GM21576 (cell line): Measurements from ENCODE around the gene CCHCR1.

Experiments
- ATAC-seq: cut with Tn5 transposase; IDR thresholded peaks from one replicate; pipeline ENCODE4 v1.9.1; 2021; ENCODE audit warnings: mild to moderate bottlenecking, moderate library complexity; ENCODE audit not compliant: unreplicated experiment

The CCHCR1 gene

DNA sequence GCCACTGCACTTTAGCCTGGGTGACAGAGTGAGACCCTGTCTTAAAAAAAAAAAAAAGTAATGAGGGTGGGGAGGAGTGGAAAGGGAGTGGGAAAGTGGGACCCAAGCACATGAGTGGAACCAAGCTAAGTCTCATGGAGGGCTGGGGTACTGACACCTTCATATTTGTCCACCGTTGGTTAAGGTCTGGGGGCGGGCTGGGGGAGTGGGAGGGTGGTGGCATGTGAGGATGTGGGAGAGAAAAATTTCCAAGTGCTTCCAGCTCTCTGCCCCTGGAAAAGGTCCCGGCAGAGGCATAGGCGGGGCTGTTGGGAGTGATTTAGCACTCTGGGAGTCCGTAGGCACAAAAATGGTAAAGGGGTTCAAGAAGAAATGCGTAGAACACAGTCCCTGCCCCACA lies 24.8 kb downstream of the CCHCR1 start:
- ATAC-seq, result no peak

- no peak for ATAC-seq
Observed at GRCh38 chr6:31131595-31131994, 26.0 kb downstream of the CCHCR1 start.

DNA sequence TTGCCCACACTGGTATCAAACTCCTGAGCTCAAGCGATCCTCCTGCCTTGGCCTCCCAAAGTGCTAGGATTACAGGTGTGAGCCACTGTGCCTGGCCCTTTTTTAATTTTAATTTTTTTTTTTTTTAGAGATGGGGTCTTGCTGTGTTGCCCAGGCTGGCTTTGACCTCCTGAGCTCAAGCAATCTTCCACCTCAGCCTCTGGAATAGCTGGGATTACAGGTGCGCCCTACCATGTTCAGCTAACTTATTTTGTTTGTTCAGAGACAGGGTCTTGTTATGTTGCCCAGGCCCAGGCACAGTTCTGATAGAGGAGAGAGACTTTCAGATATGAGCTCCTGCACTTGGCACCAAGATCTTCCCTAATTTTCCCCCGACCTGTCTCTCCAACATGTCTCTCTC lies 26.9 kb downstream of the CCHCR1 start:
- no peak for ATAC-seq

- ATAC-seq, result no peak
Observed at GRCh38 chr6:31129130-31129529, 28.5 kb downstream of the CCHCR1 start.

GRCh38 chr6:31128093-31128676 lies 29.4 kb downstream of the CCHCR1 start:
- no peak for ATAC-seq

DNA sequence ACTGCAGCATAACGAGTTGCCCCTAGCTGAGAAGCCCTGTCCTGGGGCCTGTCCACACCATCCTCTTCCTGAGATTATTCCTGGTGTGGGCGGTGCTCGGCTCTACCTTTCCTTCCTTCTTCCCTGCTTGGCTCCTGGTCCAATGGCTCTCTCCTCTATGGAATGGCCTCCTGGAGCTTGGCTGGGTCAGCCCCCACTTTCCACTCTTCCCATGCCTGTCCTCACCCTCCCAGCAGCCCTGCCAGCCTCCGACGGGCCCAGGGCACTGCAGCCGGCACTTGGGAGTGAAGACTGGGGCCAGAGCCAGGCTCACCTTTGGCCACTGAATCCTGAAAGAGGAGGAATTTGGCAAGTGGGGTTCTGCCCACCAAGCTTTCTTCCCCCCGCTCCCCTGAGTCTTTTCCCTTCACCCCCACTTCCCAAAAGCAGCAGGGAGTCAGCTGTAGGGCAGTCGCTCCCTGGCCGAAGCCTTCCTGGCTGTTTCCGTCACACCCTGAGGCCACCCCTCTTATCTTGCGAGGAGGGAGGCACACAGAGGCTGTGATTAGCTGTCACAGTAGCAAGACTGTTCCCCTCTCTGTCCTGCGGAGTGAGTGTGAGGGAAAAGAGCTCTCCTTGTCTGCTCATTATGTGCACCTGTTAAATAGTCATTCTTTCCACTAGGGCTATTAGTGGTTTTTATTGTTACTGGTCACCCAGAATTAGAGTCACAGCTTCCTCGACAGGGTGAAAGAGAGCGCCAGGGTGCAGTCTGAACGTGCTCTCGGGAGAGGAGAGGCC lies 31.0 kb downstream of the CCHCR1 start:
- ATAC-seq, result no peak

- no peak for ATAC-seq
Observed at GRCh38 chr6:31125586-31126363, 31.8 kb downstream of the CCHCR1 start.

DNA sequence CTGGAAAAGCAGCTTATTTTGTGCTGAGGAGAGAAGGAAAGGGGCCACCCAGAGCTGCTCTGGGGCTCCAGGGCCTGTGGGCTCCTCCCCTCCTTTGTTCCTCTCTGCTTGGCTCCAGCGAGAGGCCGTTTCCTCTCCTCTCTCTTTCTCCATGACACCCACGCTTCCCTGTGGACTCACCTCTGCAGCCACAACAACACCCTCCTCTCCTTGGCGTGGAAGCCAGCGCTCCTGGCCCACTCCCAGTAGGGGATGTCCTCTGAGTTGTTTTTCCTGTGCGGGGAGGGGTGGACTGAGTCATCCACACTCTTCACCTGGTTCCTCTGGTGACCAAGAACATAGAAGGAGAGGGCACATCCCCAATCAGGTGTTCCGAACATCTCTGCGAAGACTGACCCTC lies 32.4 kb downstream of the CCHCR1 start:
- no peak for ATAC-seq

GRCh38 chr6:31122791-31123706 lies 34.6 kb downstream of the CCHCR1 start:
- ATAC-seq, result no peak

GRCh38 chr6:31121131-31121790 lies 36.3 kb downstream of the CCHCR1 start:
- ATAC-seq, result no peak

DNA sequence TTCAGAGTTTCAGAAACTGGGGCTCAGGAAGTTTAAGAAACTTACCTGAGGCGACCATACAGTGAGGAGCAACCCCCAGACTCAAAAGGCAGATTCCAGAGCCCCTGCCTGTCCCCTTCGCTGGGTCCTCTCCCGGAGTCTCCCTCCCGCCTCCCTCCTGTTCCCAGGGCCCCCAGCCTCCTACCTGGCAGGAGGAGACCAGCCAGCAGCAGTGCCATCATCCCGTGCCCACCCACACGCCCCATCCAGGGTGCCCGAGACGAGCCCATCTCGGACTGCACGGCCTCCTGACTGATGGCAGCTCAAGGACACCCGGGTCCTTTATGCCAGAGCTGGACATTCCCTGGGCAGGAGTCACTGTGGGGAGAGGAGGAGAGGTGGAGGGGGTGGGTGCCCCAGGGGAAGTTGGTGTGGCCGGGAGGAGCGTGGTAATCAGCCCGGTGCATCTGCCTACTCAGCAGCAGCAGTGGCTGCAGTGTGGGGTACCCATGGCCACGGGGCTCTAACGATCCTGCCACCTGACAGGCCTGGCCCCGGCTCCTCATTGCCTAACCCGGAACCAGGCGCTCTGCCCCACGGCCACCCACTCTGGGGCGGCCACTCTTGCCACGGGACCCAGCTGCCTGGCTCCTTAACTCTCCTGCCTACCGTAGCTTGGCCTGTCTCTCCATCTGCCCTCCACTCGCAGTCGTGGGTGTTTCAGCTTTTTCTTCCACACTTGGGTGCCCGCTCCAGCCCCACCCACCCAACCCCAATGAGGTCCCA lies 37.3 kb downstream of the CCHCR1 start, which contains the start of gene CDSN:
Gene CDSN, minus strand, starts transcription at position 296 of the 765 bp plus-strand sequence. Its CDS starts 27 bp downstream, at position 269.
- no peak for ATAC-seq

- ATAC-seq, result no peak
Observed at GRCh38 chr6:31118178-31118577, 39.4 kb downstream of the CCHCR1 start.

GRCh38 chr6:31116661-31117385 lies 40.8 kb downstream of the CCHCR1 start:
- no peak for ATAC-seq

DNA sequence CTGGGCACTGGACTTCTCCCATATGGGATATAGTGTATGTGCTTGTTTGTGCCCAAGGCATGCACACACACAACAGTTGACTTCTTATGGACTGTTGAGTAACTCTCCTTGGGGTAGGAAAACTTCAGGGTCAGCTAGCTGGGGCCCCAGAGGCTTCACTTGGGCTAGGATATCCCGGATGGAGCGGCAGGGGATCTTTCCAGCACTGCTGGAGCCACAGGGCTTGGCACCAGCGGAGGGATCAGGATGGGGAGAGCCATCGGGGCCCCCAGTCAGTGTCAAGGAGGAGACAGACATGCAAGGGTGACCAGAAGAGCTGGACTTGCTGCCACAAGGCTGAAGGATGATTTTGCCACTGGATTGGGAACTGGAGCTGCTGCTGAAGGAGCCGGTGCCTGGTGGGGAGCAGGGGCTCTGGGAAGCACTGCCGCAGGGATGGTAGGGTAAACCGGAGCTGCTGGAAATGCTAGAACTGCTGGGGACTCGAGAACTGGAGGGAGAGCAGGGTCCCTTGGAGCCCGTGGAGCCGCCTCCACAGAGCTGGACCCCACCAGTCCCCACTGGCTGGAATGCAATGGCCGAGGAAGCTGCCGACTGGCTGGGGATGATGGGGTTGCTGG lies 41.6 kb downstream of the CCHCR1 start:
- ATAC-seq, result no peak

DNA sequence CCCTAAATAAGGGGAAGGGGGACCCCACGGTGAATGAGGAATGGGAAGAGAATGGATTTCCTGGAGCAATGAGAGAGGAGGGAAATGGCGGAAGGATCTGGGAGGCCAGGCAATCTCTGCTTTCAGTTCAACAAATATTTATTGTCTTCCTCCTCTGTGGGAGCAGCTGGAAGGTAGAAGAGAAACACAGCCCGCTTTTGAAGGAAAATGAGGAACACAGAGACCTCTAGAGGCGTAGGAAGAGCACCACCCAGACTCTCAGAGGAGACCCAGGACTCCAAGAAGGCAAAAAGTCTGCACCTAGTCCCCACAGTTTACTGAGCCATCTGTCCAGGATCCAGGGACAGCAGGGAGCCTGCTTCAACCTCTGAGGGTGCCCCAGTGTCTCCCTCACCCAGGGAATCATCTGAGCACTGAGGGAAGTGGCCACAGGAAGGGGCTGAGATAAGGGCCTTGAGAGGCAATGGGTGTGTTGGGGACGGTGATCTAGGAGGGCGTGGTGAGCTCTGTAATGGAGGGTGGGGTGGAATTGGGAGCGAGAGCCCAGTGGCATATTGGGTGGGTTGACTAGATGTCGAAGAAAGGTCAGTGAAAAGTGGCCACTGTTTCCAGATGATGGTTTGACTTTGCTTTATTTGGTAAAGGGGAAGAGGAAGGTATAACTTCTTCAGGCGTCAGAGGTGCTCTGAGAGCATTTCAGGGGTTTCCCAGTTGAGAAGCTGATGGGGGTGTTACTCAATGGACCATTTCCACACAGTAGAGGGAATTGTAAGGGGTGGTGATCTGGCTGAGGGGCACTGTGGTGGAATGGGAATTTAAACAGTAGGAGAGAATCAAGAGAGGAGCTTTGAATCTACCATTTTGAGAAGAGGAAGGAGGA lies 42.4 kb downstream of the CCHCR1 start:
- no peak for ATAC-seq

DNA sequence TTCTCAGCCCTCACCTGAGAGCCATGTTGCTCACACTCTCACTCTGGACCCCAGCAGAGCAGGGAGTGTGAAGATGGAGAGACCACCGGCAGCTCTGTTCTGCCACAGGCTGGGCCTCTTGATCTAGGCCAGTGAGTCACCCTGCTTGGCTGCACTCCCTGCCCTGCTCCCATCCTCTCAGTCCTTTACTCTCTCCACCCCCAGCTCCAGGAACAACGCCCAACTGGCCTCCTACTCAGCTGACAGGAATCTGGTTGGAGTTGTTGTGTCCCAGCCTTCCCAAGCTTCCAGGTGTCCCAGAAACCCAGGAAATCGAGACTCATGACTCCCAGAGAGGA lies 43.1 kb downstream of the CCHCR1 start, which contains the start of gene PSORS1C1:
Gene PSORS1C1, plus strand, starts transcription at position 260 of the 338 bp plus-strand sequence. CDS start 14,833 bp downstream, outside the sequence.
- no peak for ATAC-seq

GRCh38 chr6:31113861-31114540 lies 43.6 kb downstream of the CCHCR1 start:
- ATAC-seq, result no peak
